OCI-LY1 (cell line): ENCODE data around the gene EML4.

Experiments
- H2AFZ ChIP-seq: fragments of 200-600 bp; sonication (generic), shearing (Covaris generic); 2 replicates; pipeline ENCODE4 v1.6.0; 2014; ENCODE audit warnings: antibody characterized with exemption, mild to moderate bottlenecking, low read length
- H3F3A ChIP-seq: fragments of 200-600 bp; sonication (generic), shearing (Covaris generic); 2 replicates; pipeline ENCODE4 v1.6.0; 2014; ENCODE audit warnings: mild to moderate bottlenecking, antibody characterized with exemption, low read length, moderate library complexity; ENCODE audit not compliant: insufficient read depth
- H3K27ac ChIP-seq: fragments of 200-600 bp; sonication (generic); 2 replicates; pipeline ENCODE4 v1.5.1; 2014; ENCODE audit warnings: low read length, mixed run types, mild to moderate bottlenecking, low read depth; ENCODE audit not compliant: poor library complexity, severe bottlenecking
- H3K27me3 ChIP-seq: fragments of 200-600 bp; sonication (generic); 2 replicates; pipeline ENCODE4 v1.6.0; 2014; ENCODE audit warnings: antibody characterized with exemption, mild to moderate bottlenecking, low read length, moderate library complexity; ENCODE audit not compliant: insufficient read depth
- H3K36me3 ChIP-seq: fragments of 200-600 bp; sonication (generic); 2 replicates; pipeline ENCODE4 v1.6.1; 2014; ENCODE audit warnings: mild to moderate bottlenecking, antibody characterized with exemption, low read length, moderate library complexity, mixed read lengths; ENCODE audit not compliant: insufficient read depth
- H3K4me1 ChIP-seq: fragments of 200-600 bp; sonication (generic); 2 replicates; pipeline ENCODE4 v1.5.1; 2014; ENCODE audit warnings: mild to moderate bottlenecking, low read length, moderate library complexity; ENCODE audit not compliant: insufficient read depth, severe bottlenecking
- H3K4me2 ChIP-seq: fragments of 200-600 bp; sonication (generic), shearing (Covaris generic); 2 replicates; pipeline ENCODE4 v1.6.1; 2014; ENCODE audit warnings: low read length
- H3K4me3 ChIP-seq: fragments of 200-600 bp; sonication (generic); 2 replicates; pipeline ENCODE4 v1.5.1; 2014; ENCODE audit warnings: low read length, low read depth, mild to moderate bottlenecking, mixed read lengths; ENCODE audit not compliant: poor library complexity, severe bottlenecking
- H3K79me2 ChIP-seq: fragments of 200-600 bp; shearing (Covaris generic); 2 replicates; pipeline ENCODE4 v1.6.1; 2016; ENCODE audit warnings: mixed run types, low read length, mixed read lengths; ENCODE audit not compliant: insufficient read depth
- H3K9ac ChIP-seq: fragments of 200-600 bp; sonication (generic), shearing (Covaris generic); 2 replicates; pipeline ENCODE4 v1.6.1; 2014; ENCODE audit warnings: mild to moderate bottlenecking, low read length, mixed read lengths
- H3K9me2 ChIP-seq: fragments of 200-600 bp; sonication (generic), shearing (Covaris generic); 2 replicates; pipeline ENCODE4 v1.6.1; 2014; ENCODE audit warnings: low read depth, mild to moderate bottlenecking, low read length, mixed read lengths
- H3K9me3 ChIP-seq: fragments of 200-600 bp; shearing (Covaris generic); 2 replicates; pipeline ENCODE4 v1.6.1; 2014; ENCODE audit warnings: low read length, mixed read lengths
- H4K20me1 ChIP-seq: fragments of 200-600 bp; sonication (generic), shearing (Covaris generic); 2 replicates; pipeline ENCODE4 v1.6.0; 2016; ENCODE audit warnings: mild to moderate bottlenecking, low read length; ENCODE audit not compliant: insufficient read depth
- EZH2 ChIP-seq: fragments of 200-600 bp; sonication (generic), shearing (Covaris generic); IDR thresholded peaks from 2 replicates; pipeline ENCODE4 v1.8.0; 2017; ENCODE audit warnings: borderline replicate concordance, mixed run types, mild to moderate bottlenecking, antibody characterized with exemption, low read length, moderate library complexity, mixed read lengths
- TF ChIP-seq, protein P1 (sequence below): fragments of 200-600 bp; sonication (generic), shearing (Covaris generic); IDR thresholded peaks from 2 replicates; pipeline ENCODE4 v1.5.1; 2017; ENCODE audit warnings: mild to moderate bottlenecking, antibody characterized with exemption, low read length, moderate library complexity, mixed read lengths

Gene EML4

DNA sequence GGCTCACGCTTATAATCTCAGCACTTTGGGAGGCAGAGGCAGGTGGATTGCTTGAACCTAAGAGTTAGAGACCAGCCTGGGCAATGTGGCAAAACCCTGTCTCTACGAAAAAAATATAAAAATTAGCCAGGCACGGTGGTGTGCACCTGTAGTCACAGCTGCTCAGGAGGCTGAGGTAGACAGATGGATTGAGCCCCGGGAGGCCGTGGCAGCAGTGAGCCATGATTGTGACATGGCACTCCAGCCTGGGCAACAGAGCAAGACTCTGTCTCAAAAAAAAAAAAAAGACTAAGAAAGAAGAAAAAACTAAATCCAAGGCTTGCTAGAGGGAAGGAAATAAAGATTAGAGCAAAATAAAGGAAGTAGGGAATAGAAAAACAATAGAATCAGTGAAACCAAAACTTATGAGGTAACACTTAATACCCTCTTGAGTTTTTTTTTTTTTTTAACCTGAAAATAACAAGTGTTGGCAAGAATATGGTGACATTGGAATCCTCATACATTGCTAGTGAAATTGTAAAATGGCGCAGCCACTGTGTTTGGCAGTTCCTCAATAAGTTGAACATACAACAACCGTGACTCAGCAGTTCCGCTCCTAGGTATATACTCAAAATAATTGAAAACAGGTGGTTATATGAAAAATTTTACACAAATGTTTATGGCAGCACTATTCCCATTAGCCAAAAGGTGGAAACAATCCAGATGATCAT lies 85.2 kb downstream of the EML4 start:
- TF ChIP-seq, protein P1, sequence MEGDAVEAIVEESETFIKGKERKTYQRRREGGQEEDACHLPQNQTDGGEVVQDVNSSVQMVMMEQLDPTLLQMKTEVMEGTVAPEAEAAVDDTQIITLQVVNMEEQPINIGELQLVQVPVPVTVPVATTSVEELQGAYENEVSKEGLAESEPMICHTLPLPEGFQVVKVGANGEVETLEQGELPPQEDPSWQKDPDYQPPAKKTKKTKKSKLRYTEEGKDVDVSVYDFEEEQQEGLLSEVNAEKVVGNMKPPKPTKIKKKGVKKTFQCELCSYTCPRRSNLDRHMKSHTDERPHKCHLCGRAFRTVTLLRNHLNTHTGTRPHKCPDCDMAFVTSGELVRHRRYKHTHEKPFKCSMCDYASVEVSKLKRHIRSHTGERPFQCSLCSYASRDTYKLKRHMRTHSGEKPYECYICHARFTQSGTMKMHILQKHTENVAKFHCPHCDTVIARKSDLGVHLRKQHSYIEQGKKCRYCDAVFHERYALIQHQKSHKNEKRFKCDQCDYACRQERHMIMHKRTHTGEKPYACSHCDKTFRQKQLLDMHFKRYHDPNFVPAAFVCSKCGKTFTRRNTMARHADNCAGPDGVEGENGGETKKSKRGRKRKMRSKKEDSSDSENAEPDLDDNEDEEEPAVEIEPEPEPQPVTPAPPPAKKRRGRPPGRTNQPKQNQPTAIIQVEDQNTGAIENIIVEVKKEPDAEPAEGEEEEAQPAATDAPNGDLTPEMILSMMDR, result no peak
- TF ChIP-seq EZH2, result no peak
- Histone ChIP-seq H3K27ac (no peak overlapping the region), H3K4me2 (no peak overlapping the region), H3K9me3 (0 out of 2 replicates have a peak, but pooled peaks cover 2% of the 10 kb centered on the region), H3K4me3 (no peak overlapping the region), H3K4me1 (peaks cover 31% of the 10 kb centered on the region), H3K36me3 (no peaks in the 10 kb centered on the region; the same call in 1 of the 2 replicates), H3K9me2 (no peaks in the 10 kb centered on the region), H4K20me1 (no peaks in the 10 kb centered on the region), H3K27me3 (no peaks in the 10 kb centered on the region), H2AFZ (no peak overlapping the region), H3K9ac (no peak overlapping the region), H3K79me2 (no peaks in the 10 kb centered on the region), H3F3A (no peaks in the 10 kb centered on the region)

DNA sequence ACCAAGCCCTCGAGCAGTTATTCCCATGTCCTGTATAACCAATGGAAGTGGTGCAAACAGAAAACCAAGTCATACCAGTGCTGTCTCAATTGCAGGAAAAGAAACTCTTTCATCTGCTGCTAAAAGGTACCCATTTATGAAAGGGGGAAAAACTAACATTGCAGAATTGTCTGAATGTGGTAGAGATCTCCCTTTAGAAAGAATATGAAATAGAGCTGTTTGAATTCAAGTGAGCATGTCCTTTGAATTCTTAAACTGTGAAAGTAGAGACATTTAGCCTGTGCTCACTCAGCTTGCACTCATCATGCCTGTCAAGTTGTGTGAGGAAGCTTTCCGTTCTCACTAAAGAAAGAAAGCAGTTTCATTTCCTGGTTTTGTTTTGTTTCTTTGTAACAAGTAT lies 87.4 kb downstream of the EML4 start:
- no peak overlapping the region for H2AFZ ChIP-seq
- peak overlapping the region; percentile 88 for H3K27ac ChIP-seq
- no peaks in the 10 kb centered on the region for H3K27me3 ChIP-seq
- 0 out of 2 replicates have a peak, but pooled peaks cover 2% of the 10 kb centered on the region for H3K9me3 ChIP-seq
- TF ChIP-seq EZH2, result no peak
- TF ChIP-seq, protein P1, result no peak
- H3K4me2 ChIP-seq, result peak overlapping the region; percentile 52
- H3K4me1 ChIP-seq, result peaks cover 21% of the 10 kb centered on the region
- H3F3A ChIP-seq, result no peaks in the 10 kb centered on the region
- peaks cover 3% of the 10 kb centered on the region for H3K36me3 ChIP-seq
- H3K4me3 ChIP-seq, result no peak overlapping the region
- H4K20me1 ChIP-seq, result no peaks in the 10 kb centered on the region
- H3K9ac ChIP-seq, result peak overlapping the region; percentile 45
- H3K9me2 ChIP-seq, result no peaks in the 10 kb centered on the region
- no peaks in the 10 kb centered on the region for H3K79me2 ChIP-seq

DNA sequence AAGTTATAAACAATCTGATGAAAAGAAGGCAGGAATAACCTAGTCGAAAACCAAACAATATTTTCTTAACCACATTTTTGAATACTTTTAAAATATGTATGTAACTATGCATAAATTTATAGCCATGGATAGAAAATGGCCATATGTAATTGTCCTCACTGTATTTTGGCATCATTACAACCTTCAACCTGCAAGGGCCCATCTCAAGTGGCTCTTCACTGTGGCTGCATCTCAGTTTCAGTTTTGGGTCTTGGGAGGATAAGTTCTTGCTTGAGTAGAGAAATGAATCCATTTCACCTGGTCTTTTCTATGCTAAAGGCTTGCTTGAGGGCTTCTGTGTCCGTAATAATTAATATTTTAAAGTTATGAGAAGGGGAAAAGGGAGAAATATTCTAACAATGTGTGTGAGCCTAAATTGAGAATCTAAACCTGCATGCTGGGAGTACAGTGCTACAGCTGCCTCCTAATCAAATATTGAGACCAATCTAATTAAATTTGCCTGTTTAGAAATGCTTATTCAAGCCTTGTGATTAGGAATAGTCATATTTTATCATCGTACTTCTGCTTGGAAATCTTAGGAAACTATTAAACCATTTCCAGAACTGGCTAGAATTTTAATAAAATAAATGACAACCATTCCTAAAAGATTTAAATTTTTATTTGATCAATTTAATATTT lies 92.5 kb downstream of the EML4 start:
- H3K9ac ChIP-seq, result no peak overlapping the region
- H3K9me3 ChIP-seq, result no peaks in the 10 kb centered on the region
- no peak overlapping the region for H2AFZ ChIP-seq
- TF ChIP-seq EZH2, result no peak
- TF ChIP-seq, protein P1, result no peak
- H3K4me1 ChIP-seq, result peaks cover 7% of the 10 kb centered on the region
- H3K27me3 ChIP-seq, result no peaks in the 10 kb centered on the region
- H3K4me2 ChIP-seq, result no peak overlapping the region
- H3K79me2 ChIP-seq, result no peaks in the 10 kb centered on the region
- H3K4me3 ChIP-seq, result no peak overlapping the region
- H4K20me1 ChIP-seq, result no peaks in the 10 kb centered on the region
- H3K9me2 ChIP-seq, result no peaks in the 10 kb centered on the region
- no peak overlapping the region for H3K27ac ChIP-seq
- H3K36me3 ChIP-seq, result peaks cover 7% of the 10 kb centered on the region; the same call in 1 of the 2 replicates
- no peaks in the 10 kb centered on the region for H3F3A ChIP-seq
